ENCODE data around the gene ZNF581. TPM values are rescaled to one million over a fixed set of nuclear protein-coding genes. Genes with fewer than 3 reads are reported as not detected.

Gene ZNF581
- total and polyA plus RNA-seq, 4 donors: 2.1 to 7.3 (median 5.2) TPM

- 99% methylated on average over 38 of the region's 38 CpGs for WGBS
- Histone ChIP-seq H3K4me3 (ENCODE audit: low read depth in 1 of 3, low read length in 3 of 3) (no peak overlapping the region), H3K27ac (ENCODE audit: low read depth in 1 of 2, low read length in 2 of 2) (no peak overlapping the region), H3K4me1 (ENCODE audit: control insufficient read depth in 4 of 4, insufficient read depth in 4 of 4, low read length in 3 of 4) (no peaks in the 10 kb centered on the region), H3K9me3 (ENCODE audit: control insufficient read depth in 4 of 4, low read length in 3 of 4) (no peaks in the 10 kb centered on the region), H3K27me3 (ENCODE audit: control insufficient read depth in 4 of 4, insufficient read depth in 4 of 4, low read length in 3 of 4) (no peaks in the 10 kb centered on the region), H3K9ac (ENCODE audit: low read depth in 1 of 2, low read length in 2 of 2) (no peak overlapping the region), H3K36me3 (ENCODE audit: control insufficient read depth in 4 of 4, insufficient read depth in 3 of 4, low read depth in 1 of 4, low read length in 3 of 4) (peaks cover 0 to 20% (median 13%) of the 10 kb centered on the region in 4 donors)
- TF ChIP-seq CTCF (IDR thresholded peaks at IDR 0.05; ENCODE audit: low read depth, low read length, missing input control) (no peak), HNF4A (conservative IDR thresholded peaks at IDR 0.05) (no peak), SP1 (IDR thresholded peaks at IDR 0.05) (no peak), ZBTB33 (IDR thresholded peaks at IDR 0.05) (no peak), NR2F2 (IDR thresholded peaks at IDR 0.05) (no peak)
- DNase-seq (ENCODE audit: low spot score): no peak
Observed at GRCh38 chr19:55616395-55616875, 27.0 kb upstream of the ZNF581 start.

- Histone ChIP-seq H3K36me3 (ENCODE audit: control insufficient read depth in 4 of 4, insufficient read depth in 3 of 4, low read depth in 1 of 4, low read length in 3 of 4) (peaks cover 0 to 20% (median 15%) of the 10 kb centered on the region in 4 donors), H3K27ac (ENCODE audit: low read depth in 1 of 2, low read length in 2 of 2) (no peak overlapping the region), H3K4me3 (ENCODE audit: low read depth in 1 of 3, low read length in 3 of 3) (no peak overlapping the region), H3K9ac (ENCODE audit: low read depth in 1 of 2, low read length in 2 of 2) (no peak overlapping the region), H3K27me3 (ENCODE audit: control insufficient read depth in 4 of 4, insufficient read depth in 4 of 4, low read length in 3 of 4) (no peaks in the 10 kb centered on the region), H3K4me1 (ENCODE audit: control insufficient read depth in 4 of 4, insufficient read depth in 4 of 4, low read length in 3 of 4) (no peaks in the 10 kb centered on the region), H3K9me3 (ENCODE audit: control insufficient read depth in 4 of 4, low read length in 3 of 4) (no peaks in the 10 kb centered on the region)
- TF ChIP-seq ZBTB33 (IDR thresholded peaks at IDR 0.05) (no peak), YY1 (IDR thresholded peaks at IDR 0.05) (no peak), NR2F2 (IDR thresholded peaks at IDR 0.05) (no peak), FOXA2 (IDR thresholded peaks at IDR 0.05) (no peak)
- no peak for DNase-seq (ENCODE audit: low spot score)
- WGBS: 94% methylated on average over 8 of the region's 8 CpGs
Observed at GRCh38 chr19:55617426-55617825, 26.0 kb upstream of the ZNF581 start.

GRCh38 chr19:55618426-55618825 lies 25.0 kb upstream of the ZNF581 start:
- H3K36me3 ChIP-seq (ENCODE audit: control insufficient read depth in 4 of 4, insufficient read depth in 3 of 4, low read depth in 1 of 4, low read length in 3 of 4): peaks cover 0 to 20% (median 15%) of the 10 kb centered on the region in 4 donors
- H3K4me3 ChIP-seq (ENCODE audit: low read depth in 1 of 3, low read length in 3 of 3): no peak overlapping the region
- H3K9me3 ChIP-seq (ENCODE audit: control insufficient read depth in 4 of 4, low read length in 3 of 4): no peaks in the 10 kb centered on the region
- H3K4me1 ChIP-seq (ENCODE audit: control insufficient read depth in 4 of 4, insufficient read depth in 4 of 4, low read length in 3 of 4): no peaks in the 10 kb centered on the region
- DNase-seq (ENCODE audit: low spot score): no peak
- WGBS: 86% methylated on average over 7 of the region's 7 CpGs
- no peak overlapping the region for H3K9ac ChIP-seq (ENCODE audit: low read depth in 1 of 2, low read length in 2 of 2)
- no peaks in the 10 kb centered on the region for H3K27me3 ChIP-seq (ENCODE audit: control insufficient read depth in 4 of 4, insufficient read depth in 4 of 4, low read length in 3 of 4)
- H3K27ac ChIP-seq (ENCODE audit: low read depth in 1 of 2, low read length in 2 of 2): no peak overlapping the region
- no peak for TF ChIP-seq JUND (IDR thresholded peaks at IDR 0.05)
- TF ChIP-seq FOXA2 (IDR thresholded peaks at IDR 0.05): no peak
- TF ChIP-seq SP1 (IDR thresholded peaks at IDR 0.05): no peak
- no peak for TF ChIP-seq RXRA (IDR thresholded peaks at IDR 0.05)
- no peak for TF ChIP-seq GABPA (IDR thresholded peaks at IDR 0.05 in 1 of 2, conservative IDR thresholded peaks at IDR 0.05 in 1 of 2)
- TF ChIP-seq HNF4G (IDR thresholded peaks at IDR 0.05): no peak
- TF ChIP-seq FOXA1 (IDR thresholded peaks at IDR 0.05): no peak
- no peak for TF ChIP-seq ATF3 (IDR thresholded peaks at IDR 0.05)
- TF ChIP-seq MAX (IDR thresholded peaks at IDR 0.05): no peak
- TF ChIP-seq HNF4A (conservative IDR thresholded peaks at IDR 0.05): no peak
- no peak for TF ChIP-seq RAD21 (IDR thresholded peaks at IDR 0.05)
- TF ChIP-seq ZBTB33 (IDR thresholded peaks at IDR 0.05): no peak
- no peak for TF ChIP-seq REST (IDR thresholded peaks at IDR 0.05)

Measured in liver (tissue), 9 donors.